Adipose tissue (tissue), 3 donors: Measurements from ENCODE around the gene ST6GALNAC3. TPM values are rescaled to one million over a fixed set of nuclear protein-coding genes. Genes with fewer than 3 reads are reported as not detected.

Experiments used
- H3K27ac ChIP-seq: one replicate; pipeline ENCODE4 v1.5.1; 2013; ENCODE audit warnings: low read depth, low read length
- WGBS, 3 donors: extraction: QIAGEN DNeasy Blood & Tissue Kit; methylation state at CpG; one replicate each; pipeline ENCODE4 v1.1.7; 2013; 5-methylcytosine and 5-hydroxymethylcytosine counted together
- polyA plus RNA-seq, 3 donors: library from polyadenylated mRNA; stranded (reverse); fragments of 200-250 nt; gene quantifications; one replicate each; pipeline ENCODE4 v1.2.3, GENCODE V29; 2013
- donor health status: healthy with polysubstance abuse.
- donor health status: Bipolar disorder and iron deficiency.
- donor health status: healthy.

The ST6GALNAC3 gene
- polyA plus RNA-seq, 3 donors, result 1.1 to 8.8 (median 3.3) TPM

DNA sequence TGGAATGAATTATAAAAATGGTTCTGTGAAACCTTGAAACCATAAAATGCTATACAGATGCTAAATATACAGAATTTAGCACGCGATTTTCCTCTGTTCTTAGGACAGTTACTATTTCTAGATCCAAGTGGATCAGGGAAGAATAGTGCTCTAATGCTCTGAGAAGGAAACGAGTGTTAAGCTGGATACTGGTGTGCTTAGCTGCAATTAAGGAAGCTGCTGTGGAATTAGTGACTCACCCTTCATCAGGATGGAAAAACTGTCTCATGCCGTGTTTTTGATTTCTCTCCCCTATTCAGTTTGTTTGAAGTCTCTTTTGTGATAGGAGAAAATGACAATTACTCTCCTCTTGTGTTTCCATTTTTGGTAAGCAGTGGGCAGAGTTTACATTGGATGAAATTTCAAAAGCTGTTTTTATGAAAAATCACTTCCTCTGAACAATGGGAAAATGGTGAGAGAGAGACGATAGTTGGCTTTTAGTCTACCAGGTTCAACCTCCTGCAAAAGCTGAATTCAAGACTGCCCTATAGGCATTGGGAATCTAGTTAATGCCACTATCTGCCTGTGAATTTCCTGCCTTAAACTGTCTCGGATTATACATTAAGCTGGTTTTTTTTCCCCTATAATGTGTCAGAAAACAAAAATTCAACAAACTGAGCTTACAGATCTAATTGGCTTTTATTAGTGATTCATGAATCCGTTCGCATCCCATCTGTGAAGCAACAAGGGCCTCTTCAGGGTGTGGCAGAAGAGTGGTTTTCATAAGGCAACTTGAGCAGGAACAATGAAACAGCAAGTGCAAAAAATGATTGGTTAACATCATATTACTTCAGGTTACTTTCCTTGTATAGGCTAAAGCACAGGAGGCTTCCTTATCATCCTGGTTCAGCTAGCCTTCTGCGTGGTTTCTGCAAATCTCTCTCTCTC is 179.8 kb downstream of the ST6GALNAC3 start:
- no peak overlapping the region for H3K27ac ChIP-seq
- 63 to 74% (median 72%) methylated on average over 9 of the region's 9 CpGs for WGBS, 3 donors

DNA sequence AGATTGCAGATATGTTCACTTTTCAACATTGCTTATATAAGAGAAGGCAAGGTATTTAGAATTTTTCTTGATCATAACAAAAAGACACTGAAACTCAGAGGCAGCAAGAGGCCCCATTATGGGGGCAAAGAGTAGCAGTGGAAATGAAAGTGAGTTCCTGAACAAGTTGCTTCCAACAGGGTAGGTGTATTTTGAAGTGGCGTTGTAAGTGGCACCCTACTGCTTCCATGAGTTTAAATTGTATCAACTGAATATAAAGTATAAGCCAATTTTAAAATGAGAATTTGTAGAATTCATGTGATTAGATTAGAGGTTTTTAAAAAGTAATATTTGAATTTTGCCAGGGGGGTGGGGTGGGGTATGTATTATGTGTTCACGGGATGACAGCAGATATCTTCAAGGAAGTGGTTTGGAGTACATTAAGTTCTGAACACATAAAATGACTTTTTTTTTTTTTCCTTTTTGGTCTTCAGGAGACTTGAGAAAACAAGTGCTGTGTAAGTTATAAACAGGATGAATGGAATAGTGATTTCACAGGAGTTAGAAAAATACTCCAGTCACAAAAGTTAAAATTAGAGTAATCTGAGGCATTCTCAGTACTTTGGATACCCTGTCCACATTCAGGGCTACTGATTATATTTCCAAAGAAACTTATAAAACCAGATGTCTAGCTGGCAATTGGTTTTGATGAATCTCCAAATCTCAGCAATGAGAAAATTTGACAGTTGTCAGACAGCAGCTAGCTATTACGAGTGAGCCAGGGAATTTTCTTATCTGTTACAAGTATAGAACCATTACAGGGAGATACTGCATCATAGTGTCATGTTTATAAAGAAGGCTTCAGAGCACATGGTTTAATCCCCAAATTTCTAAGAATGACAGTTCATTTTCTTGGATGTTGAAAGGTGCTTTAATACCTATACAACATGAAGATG is 182.0 kb downstream of the ST6GALNAC3 start:
- WGBS, 3 donors, result 60 to 68% (median 63%) methylated on average over 3 of the region's 3 CpGs
- H3K27ac ChIP-seq, result no peak overlapping the region

DNA sequence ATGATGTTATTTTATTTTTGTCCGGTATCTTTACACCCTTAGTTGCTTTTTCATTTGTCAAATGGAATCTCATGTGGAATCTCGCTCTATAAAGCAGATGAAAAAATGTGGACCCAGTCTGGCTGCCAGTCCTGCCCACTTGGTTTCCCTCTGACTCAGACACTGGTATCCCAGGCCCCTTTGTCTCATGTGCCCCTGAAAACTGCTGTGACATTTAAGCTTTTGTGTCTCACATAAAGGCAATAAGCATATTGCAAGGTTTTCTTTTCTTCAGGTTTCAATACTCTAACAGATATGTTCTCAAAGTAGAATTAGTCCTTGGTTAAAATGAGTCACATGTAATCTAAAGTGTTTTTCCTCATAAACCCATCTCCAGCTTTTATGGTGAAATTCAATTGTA is 183.3 kb downstream of the ST6GALNAC3 start:
- H3K27ac ChIP-seq, result no peak overlapping the region
- WGBS, 3 donors, result 82 to 95% (median 95%) methylated on average over 2 of the region's 2 CpGs

DNA sequence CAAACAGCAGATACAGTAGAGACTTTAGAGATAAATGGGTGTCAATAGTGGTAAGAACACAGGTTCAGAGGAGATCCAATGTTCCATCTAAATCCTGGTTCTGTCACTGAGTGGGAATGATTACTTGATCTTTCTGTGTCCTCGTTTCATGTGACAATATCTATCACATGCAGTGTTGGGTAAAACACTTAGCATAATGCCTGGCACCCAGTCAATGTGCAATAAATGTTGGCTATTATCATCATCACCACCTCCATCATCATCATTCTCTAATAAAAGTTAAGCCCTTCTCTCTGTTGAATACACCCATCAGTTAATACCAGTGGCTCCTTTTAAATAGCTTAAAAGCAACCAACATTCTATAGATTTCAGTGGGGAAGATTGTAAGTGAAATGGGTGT is 184.7 kb downstream of the ST6GALNAC3 start:
- 56 to 85% (median 82%) methylated on average over 1 of the region's 1 CpG for WGBS, 3 donors

DNA sequence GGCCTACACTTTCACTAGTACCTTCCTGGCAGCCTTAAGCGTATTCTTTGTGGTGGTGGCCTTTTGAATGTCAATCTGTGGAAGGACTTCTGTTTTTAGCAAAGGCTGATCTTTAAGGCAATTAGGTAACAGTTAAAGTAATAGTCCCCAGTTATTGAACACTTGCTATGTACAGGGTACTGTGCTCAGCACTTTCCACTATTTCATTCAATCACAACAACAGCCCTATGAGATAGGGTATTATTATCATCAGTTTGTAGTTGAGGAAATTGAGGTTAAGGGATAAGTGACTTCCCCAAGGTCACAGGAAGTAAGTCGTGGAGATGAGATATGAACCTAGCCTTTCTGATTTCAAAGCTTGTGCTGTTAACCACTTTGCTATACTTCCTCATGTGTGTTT is 185.7 kb downstream of the ST6GALNAC3 start:
- WGBS, 3 donors, result 52 to 68% (median 58%) methylated on average over 2 of the region's 2 CpGs
- no peak overlapping the region for H3K27ac ChIP-seq

More for the DNA sequence above, 184.7 kb downstream of the ST6GALNAC3 start:
- no peak overlapping the region for H3K27ac ChIP-seq

GRCh38 chr1:76262601-76263000 is 188.1 kb downstream of the ST6GALNAC3 start:
- no peak overlapping the region for H3K27ac ChIP-seq
- WGBS, 3 donors, result 64 to 81% (median 66%) methylated on average over 5 of the region's 5 CpGs

DNA sequence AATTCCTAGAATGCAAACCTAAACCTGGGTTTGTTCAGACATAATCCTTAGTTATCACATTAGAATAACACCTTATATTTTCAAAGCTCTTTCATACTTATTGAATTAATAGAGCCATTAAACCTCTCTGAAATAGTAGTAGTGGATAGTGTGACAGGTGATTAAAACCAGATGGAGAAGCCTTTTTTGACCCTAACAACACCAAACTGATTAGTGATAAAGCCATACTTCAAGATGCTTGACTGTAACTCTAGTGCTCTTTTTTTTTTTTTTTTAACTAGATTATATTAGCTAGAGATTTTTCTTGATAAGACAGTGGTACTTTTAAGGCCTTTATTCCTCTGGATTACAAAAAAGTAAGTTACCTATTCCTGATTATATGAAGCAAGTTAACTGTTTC is 190.1 kb downstream of the ST6GALNAC3 start:
- H3K27ac ChIP-seq, result no peak overlapping the region

GRCh38 chr1:76266762-76267161 is 192.2 kb downstream of the ST6GALNAC3 start:
- H3K27ac ChIP-seq, result no peak overlapping the region
- WGBS, 3 donors, result 76 to 86% (median 84%) methylated on average over 4 of the region's 4 CpGs

- H3K27ac ChIP-seq, result no peak overlapping the region
- WGBS, 3 donors, result 86 to 87% (median 86%) methylated on average over 2 of the region's 2 CpGs
Observed at GRCh38 chr1:76267631-76268030, 193.1 kb downstream of the ST6GALNAC3 start.

GRCh38 chr1:76268341-76268740 is 193.8 kb downstream of the ST6GALNAC3 start:
- H3K27ac ChIP-seq, result no peak overlapping the region
- 26 to 43% (median 40%) methylated on average over 2 of the region's 2 CpGs for WGBS, 3 donors

DNA sequence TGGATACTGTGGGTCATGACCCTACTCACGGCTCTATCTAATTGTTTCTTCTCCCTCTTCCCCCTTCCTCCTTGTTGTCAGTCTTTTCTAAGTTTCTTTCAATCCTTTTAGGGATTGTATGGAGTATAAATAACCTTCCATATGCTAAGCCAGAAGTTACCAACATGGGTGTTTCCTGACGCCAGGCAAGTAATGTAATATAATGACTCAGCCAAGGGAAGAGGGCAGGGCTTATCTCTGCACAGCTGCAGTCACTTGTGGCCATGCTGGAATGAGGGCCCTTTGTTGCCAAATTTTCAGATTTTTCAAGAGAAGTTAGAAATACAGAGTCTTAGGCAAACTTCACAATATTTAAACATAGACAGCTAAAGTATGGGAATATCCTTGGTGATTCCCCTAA is 194.6 kb downstream of the ST6GALNAC3 start:
- H3K27ac ChIP-seq, result no peak overlapping the region
- WGBS, 3 donors, result 20 to 48% (median 24%) methylated on average over 2 of the region's 2 CpGs

GRCh38 chr1:76274302-76274701 is 199.8 kb downstream of the ST6GALNAC3 start:
- H3K27ac ChIP-seq, result no peak overlapping the region
- 96 to 100% (median 97%) methylated on average over 1 of the region's 1 CpG for WGBS, 3 donors

DNA sequence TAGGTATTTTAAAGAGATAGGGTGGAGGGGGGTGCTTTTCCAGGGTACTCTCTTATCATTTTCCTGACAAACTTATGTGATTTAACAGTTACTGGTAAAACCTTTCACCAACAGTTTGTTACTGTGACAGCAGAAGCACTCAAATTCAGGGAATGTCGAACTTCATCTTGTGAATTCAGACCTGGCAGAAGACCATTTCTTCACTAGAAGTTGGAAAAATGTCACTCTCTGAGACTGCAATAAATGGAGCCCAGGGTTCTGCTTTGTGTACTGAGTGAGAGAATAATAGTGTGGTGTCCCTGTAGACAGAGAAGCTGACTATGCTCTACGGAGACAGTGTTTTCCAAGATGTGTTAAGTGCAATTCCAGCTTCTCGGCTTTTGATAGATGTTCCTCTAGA is 200.2 kb downstream of the ST6GALNAC3 start:
- no peak overlapping the region for H3K27ac ChIP-seq
- 63 to 73% (median 66%) methylated on average over 3 of the region's 3 CpGs for WGBS, 3 donors

DNA sequence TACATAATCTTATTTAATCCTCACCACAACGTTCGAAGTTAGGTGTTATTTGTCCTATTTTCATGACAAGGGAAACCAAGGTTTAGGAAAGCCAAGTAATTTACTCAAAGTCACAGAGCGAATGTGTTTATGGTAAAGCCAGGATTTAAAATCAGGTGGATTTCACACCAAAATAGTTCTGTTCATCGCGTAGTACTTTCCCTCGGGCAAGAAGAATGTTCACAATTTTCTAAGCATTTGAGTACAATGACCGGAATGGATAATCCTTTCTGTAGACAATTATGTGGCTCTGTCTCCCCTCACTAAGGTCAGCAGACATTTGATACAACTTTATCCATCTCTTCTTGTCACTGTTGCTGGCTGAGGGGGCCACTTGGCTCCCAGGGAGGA is 204.2 kb downstream of the ST6GALNAC3 start:
- H3K27ac ChIP-seq, result no peak overlapping the region
- 82 to 96% (median 94%) methylated on average over 7 of the region's 7 CpGs for WGBS, 3 donors

DNA sequence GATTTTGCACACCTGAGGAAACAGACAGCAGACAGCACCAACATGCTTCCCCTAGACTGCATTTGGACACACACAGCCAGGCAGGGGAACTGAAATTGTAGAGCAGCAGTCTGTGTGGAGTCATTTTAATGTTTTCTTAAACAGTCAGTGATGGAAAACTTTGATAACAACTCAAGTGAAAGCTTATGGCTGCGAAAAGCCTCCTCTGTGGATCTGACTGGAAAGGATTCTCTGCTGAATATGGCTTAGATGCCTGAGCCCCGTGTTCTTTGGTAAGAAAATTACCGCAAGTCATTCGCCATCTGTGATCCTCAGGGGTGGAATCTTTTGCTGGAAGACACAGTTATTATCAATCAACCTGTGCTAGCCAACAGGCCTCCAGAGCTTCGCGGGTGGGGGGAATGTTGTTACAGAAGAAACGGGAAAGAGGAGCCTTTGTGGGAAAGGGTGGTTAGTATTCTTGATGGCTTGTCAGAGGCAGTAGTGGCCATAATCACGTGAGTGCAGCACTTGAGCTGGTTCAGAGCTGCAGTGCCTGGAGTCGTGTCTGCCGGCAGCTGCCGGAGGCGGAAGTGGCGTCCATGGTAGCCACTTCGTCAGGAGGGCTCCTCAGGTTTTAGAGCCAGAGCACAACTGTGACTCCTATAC is 204.7 kb downstream of the ST6GALNAC3 start:
- H3K27ac ChIP-seq, result no peak overlapping the region
- 75 to 82% (median 80%) methylated on average over 14 of the region's 14 CpGs for WGBS, 3 donors

DNA sequence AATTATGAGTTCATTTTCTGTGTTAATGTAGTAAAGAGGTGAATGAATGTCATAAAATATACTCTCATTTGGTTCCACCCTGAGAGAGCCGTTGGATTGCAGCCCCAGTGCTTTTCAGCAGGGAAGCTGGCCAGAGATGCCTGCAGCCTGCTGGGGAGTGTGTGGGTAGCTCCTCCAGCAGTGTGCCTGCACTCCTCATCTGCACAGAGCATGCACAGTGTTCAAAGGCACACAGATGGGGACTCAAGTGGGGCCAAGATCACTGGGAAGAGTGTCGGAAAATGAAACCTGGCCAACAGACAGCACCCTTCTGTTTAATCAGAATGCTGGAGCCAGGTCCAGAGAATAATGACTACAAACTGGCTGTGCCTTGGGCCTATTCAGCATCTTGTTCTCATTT is 206.8 kb downstream of the ST6GALNAC3 start:
- WGBS, 3 donors, result 39 to 71% (median 44%) methylated on average over 2 of the region's 2 CpGs
- no peak overlapping the region for H3K27ac ChIP-seq

- 58 to 84% (median 59%) methylated on average over 1 of the region's 1 CpG for WGBS, 3 donors
- no peak overlapping the region for H3K27ac ChIP-seq
Observed at GRCh38 chr1:76284842-76285241, 210.3 kb downstream of the ST6GALNAC3 start.

GRCh38 chr1:76285578-76286135 is 211.1 kb downstream of the ST6GALNAC3 start:
- WGBS, 3 donors, result 72 to 78% (median 73%) methylated on average over 4 of the region's 4 CpGs

More at GRCh38 chr1:76285578-76286135, 211.1 kb downstream of the ST6GALNAC3 start:
- H3K27ac ChIP-seq, result no peak overlapping the region
